GM21528 (cell line): Measurements from ENCODE around the gene CISD3.

ENCODE experiments used
- ATAC-seq: cut with Tn5 transposase; IDR thresholded peaks from one replicate; pipeline ENCODE4 v1.9.1; 2021; ENCODE audit warnings: mild to moderate bottlenecking, moderate library complexity; ENCODE audit not compliant: unreplicated experiment, low FRiP score

Gene CISD3

DNA sequence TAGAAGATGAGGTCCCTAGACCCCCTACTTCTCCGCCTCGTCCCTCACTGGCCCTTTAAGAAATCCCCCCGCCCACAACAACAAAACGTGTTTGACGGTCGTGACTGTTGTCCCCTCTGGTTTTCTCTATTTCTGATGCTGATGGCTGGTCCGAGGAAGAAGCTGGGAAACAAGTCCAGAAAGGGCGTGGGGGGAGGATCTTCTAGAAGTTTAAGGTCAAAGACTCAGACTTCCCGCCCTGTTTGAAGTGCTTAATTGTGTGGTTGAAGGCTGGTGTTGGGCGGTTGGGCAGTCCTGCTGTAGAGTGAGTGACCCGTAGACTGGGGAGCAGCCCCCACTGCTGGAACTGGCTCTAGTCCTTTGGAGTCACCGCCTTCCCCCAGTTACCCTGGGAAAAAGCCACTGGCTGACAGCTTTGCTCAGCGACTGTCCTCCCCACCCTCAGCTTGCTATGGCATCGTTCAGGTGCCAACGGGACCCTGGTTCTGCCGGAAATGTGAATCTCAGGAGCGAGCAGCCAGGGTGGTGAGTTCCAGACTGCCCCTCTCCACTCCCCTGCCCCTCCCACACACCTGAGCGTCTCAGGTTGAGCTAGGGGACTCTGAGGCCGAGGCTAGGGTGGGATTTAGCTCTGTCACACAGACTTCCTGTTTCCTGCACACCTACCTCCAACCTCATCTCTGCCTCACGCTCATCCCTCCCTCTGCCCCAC lies 23.5 kb upstream of the CISD3 start:
- ATAC-seq: no peak

- no peak for ATAC-seq
Observed at GRCh38 chr17:38707678-38708351, 22.3 kb upstream of the CISD3 start.

DNA sequence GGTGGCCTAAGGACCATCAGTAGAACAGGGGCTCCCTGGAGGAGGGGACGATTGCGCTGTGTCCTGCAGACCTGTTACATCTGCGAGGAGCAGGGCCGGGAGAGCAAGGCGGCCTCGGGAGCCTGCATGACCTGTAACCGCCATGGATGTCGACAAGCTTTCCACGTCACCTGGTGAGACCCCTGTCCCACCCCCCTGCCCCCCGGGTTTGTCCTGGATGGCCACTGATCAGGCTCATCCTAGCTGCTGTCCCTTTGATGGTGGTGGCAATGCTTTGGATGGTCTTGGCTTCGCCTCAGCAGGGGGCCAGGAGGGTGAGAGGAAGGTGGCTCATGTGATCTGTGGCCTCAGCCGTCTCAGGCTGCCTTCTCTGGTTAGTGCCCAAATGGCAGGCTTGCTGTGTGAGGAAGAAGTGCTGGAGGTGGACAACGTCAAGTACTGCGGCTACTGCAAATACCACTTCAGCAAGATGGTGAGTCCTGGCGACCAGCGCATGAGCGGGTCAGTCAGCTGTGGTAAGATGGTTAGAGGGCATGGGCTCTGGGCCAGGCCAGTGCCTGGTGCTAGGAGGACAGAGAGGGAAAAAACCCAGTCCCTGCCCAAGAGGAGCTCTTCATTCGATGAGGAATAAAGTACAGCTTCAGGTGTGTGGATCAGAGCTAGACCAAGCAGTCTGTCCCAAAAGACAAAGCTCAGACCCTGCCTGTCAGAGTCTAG lies 20.9 kb upstream of the CISD3 start:
- no peak for ATAC-seq

GRCh38 chr17:38709864-38710603 lies 20.1 kb upstream of the CISD3 start:
- ATAC-seq: no peak

DNA sequence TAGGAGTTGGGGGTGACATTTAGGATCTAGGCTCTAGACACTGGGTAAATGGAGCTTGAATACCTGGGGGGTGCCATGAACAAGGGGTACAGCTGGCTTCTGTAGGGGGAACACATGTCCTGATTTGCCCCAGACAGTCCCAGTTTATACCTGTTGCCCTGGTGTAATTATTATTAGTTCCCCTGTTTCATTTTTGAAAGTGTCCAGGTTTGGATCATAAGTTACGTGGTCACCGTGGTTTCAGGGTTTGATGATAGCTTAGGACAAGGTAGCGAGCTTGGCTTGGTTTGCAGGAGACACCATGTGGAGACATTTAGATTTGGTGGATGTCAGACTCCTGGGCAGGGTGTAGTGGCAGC lies 19.6 kb upstream of the CISD3 start:
- no peak for ATAC-seq

- no peak for ATAC-seq
Observed at GRCh38 chr17:38710985-38711384, 19.2 kb upstream of the CISD3 start.

DNA sequence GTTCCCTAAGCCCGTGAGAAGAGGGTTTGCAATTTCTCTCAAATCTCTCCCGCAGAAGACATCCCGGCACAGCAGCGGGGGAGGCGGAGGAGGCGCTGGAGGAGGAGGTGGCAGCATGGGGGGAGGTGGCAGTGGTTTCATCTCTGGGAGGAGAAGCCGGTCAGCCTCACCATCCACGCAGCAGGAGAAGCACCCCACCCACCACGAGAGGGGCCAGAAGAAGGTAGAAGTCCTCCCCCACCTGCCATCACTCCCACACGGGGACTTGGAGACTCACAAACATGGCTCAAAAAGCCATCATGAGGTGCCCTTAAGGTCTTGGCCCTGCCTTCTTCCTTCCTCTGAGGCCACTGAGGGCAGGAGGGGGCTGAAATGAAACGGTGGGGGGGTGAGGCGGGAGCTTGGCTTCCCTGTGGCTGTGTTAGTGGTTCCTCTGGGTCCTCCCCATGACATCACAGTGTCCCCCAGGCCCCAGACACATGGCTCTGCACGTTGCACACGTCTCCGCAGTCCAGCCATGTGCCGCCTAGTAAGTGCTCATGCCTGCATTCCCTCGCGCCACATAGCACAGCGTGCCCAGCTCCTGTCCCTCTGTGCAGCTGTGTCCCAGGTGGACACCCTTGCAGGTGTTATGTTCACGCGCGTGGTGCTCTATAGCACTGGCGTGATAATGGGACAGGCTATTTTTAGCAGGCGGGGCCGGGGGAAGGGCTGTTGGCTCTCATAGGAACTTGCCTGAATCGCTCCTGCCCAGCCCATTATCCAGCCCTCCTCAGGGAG lies 18.2 kb upstream of the CISD3 start:
- ATAC-seq: no peak

DNA sequence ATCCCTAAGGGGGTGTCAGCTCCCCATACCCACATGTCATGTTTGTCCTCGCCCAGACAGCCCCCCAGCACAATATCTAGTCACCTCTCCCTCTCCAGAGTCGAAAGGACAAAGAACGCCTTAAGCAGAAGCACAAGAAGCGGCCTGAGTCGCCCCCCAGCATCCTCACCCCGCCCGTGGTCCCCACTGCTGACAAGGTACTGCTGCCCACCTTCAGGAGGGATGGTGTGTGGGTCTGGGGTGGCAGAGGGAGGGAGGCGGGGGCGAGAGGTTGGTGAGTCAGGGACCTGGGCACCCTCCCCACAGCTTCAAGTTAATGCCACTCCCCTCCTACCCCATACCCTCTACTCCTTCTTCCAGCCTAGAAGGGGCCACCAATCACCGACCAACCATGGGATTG lies 17.5 kb upstream of the CISD3 start:
- no peak for ATAC-seq

GRCh38 chr17:38713456-38714075 lies 16.6 kb upstream of the CISD3 start:
- ATAC-seq: no peak

DNA sequence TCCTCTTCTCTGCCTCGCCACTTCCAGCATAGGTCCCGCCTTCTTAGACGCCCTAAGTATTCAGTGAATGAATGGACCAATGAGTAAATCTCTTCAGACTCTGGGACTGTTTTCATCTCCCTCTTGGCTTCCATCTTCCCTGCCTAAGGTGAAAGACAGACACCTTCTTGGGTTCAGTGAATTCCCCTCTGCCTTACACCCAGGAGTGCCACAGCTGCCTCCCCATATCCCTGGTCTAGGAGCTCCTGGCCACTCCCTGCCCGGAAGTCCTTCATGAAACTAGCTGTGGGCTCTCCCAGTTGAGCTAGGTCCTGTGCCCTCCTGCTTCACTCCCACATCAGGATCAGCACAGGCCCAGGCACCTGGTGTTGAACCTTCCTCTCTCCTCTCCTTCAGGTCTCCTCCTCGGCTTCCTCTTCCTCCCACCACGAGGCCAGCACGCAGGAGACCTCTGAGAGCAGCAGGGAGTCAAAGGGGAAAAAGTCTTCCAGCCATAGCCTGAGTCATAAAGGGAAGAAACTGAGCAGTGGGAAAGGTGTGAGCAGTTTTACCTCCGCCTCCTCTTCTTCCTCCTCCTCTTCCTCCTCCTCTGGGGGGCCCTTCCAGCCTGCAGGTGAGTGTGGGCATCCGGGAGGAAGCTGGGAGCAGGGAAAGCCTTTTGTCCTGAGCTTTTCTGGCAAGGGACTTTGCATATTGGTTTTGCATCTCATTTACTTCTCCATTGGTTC lies 14.8 kb upstream of the CISD3 start:
- ATAC-seq: no peak

GRCh38 chr17:38716368-38717005 lies 13.7 kb upstream of the CISD3 start:
- ATAC-seq: no peak

DNA sequence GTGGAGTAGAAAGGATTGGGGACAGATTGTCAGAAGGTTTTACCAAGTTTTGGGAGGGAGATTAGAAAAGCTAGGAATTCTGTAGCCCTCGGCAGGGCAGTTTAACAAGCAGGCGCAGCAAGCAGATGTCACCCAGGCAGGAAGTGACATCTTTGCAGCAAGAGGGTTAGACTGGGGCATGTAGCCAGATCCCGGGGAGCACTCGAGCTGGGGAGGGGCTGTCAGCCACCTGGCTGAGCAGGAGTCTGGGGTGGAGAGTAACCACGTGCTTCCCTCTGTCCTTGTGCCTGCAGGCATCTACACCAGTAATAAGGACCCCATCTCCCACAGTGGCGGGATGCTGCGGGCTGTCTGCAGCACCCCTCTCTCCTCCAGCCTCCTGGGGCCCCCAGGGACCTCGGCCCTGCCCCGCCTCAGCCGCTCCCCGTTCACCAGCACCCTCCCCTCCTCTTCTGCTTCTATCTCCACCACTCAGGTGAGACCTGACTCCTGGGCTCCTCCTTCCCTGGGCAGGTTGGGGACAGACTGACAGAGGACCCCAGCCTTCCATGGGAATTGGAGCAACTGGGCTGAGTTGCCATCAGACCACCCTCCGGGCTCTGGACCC lies 12.9 kb upstream of the CISD3 start:
- no peak for ATAC-seq

DNA sequence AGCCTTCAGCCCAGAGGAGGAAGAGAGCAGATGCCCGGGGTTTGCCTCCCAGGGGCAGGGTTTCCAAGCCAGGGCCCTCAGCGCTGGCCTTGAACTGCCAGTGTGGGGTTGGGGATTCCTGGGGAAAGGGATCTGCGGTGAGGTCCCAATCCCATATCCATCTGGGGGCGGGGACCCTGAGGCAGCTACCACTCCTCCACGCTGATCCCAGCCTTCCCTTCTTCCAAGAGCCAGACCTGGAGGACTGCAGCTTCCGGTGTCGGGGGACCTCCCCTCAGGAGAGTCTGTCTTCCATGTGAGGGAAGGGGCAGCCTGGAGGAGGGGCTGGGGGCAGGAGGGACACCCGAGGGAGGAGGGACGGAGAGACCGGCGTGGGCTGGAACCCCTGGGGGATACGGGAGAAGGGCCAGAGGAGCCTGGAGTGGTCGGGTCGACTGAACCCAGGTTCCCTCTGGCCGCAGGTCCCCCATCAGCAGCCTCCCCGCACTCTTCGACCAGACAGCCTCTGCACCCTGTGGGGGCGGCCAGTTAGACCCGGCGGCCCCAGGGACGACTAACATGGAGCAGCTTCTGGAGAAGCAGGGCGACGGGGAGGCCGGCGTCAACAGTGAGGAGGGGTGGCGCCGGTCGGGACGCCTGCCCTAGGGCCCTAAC lies 10.7 kb upstream of the CISD3 start:
- ATAC-seq: no peak

GRCh38 chr17:38719943-38720641 lies 10.0 kb upstream of the CISD3 start:
- no peak for ATAC-seq

GRCh38 chr17:38720941-38721340 lies 9.2 kb upstream of the CISD3 start:
- ATAC-seq: no peak

DNA sequence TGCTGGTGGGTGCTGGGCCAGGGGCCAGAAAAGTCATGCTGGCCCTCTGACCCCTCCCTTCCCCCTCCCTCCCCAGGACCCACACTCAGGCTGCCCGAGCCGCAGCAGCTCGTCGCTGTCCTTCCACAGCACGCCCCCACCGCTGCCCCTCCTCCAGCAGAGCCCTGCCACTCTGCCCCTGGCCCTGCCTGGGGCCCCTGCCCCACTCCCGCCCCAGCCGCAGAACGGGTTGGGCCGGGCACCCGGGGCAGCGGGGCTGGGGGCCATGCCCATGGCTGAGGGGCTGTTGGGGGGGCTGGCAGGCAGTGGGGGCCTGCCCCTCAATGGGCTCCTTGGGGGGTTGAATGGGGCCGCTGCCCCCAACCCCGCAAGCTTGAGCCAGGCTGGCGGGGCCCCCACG lies 8.3 kb upstream of the CISD3 start:
- ATAC-seq: no peak

DNA sequence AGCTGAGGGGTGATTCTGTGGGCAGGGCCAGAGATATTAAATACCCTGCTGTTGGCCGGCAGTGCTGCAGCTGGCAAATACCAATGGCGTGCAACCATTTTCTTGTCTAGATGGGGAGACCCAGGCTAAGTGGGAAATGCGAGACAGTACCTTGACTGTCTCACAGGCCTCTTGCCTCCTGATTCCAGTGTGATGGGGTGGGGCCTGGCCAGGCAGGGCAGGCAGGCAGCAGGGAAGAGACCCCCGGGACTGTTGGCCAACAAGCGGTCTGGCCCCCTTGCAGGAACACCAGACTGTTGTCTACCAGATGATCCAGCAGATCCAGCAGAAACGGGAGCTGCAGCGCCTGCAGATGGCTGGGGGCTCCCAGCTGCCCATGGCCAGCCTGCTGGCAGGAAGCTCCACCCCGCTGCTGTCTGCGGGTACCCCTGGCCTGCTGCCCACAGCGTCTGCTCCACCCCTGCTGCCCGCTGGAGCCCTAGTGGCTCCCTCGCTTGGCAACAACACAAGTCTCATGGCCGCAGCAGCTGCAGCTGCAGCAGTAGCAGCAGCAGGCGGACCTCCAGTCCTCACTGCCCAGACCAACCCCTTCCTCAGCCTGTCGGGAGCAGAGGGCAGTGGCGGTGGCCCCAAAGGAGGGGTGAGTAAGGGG lies 5.7 kb upstream of the CISD3 start:
- no peak for ATAC-seq
